Neural crest cell (in vitro differentiated cells): ENCODE measurements around the gene NDUFS7. TPM values are rescaled to one million over a fixed set of nuclear protein-coding genes. Genes with fewer than 3 reads are reported as not detected.

ENCODE experiments used
- DNase-seq: peaks from one replicate; pipeline ENCODE4 v3.0.0; 2021; ENCODE audit warnings: low read depth, mixed read lengths, low spot score
- H3K27ac Mint-ChIP-seq: one replicate; pipeline ENCODE4 v1.8.0; 2021; ENCODE audit warnings: mild to moderate bottlenecking, mixed read lengths; ENCODE audit not compliant: unreplicated experiment
- H3K27me3 Mint-ChIP-seq: 2 replicates; pipeline ENCODE4 v1.8.0; 2021; ENCODE audit warnings: low read depth, mild to moderate bottlenecking, mixed read lengths
- H3K36me3 Mint-ChIP-seq: 2 replicates; pipeline ENCODE4 v1.8.0; 2021; ENCODE audit warnings: low read depth, mild to moderate bottlenecking, mixed read lengths
- H3K4me1 Mint-ChIP-seq: 2 replicates; pipeline ENCODE4 v1.8.0; 2021; ENCODE audit warnings: mixed read lengths
- H3K4me3 Mint-ChIP-seq: one replicate; pipeline ENCODE4 v1.8.0; 2021; ENCODE audit warnings: mild to moderate bottlenecking, mixed read lengths
- H3K9me3 Mint-ChIP-seq: 2 replicates; pipeline ENCODE4 v1.8.0; 2021; ENCODE audit warnings: mixed read lengths
- total RNA-seq: library from RNA; stranded (reverse); gene quantifications from 2 replicates; pipeline ENCODE4 v1.2.1, GENCODE V29; 2021
- TF ChIP-seq, protein P1 (sequence below): fragments of 200-600 bp; sonication (generic); conservative IDR thresholded peaks from 2 replicates; pipeline ENCODE4 v1.5.0; 2021; ENCODE audit warnings: antibody characterized with exemption, mild to moderate bottlenecking

NDUFS7 gene
- total RNA-seq, 1 donor from 2014 or later, result 89.7 TPM

DNA sequence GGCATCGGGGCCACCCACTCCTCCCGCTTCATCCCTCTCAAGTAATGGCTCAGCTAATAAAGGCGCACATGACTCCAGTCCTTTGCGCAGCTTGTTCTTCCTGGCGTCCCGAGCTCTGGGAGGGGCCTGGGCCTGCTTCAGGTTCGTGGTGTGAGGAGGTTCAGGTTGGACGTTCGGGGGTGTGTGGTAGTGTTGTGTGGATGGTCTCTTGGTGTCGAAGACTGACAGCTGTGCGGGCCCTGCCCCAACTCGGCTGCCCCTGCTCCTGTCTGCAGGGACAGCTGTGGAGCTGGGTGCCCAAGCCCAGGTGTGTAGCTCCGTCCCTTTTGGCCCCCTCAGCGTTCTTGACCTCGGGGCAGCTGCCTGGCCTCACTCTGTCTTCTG lies 56.7 kb downstream of the NDUFS7 start:
- H3K27ac Mint-ChIP-seq, result no peak overlapping the region
- peak overlapping the region; percentile 86 for H3K4me3 Mint-ChIP-seq
- TF ChIP-seq, protein P1, sequence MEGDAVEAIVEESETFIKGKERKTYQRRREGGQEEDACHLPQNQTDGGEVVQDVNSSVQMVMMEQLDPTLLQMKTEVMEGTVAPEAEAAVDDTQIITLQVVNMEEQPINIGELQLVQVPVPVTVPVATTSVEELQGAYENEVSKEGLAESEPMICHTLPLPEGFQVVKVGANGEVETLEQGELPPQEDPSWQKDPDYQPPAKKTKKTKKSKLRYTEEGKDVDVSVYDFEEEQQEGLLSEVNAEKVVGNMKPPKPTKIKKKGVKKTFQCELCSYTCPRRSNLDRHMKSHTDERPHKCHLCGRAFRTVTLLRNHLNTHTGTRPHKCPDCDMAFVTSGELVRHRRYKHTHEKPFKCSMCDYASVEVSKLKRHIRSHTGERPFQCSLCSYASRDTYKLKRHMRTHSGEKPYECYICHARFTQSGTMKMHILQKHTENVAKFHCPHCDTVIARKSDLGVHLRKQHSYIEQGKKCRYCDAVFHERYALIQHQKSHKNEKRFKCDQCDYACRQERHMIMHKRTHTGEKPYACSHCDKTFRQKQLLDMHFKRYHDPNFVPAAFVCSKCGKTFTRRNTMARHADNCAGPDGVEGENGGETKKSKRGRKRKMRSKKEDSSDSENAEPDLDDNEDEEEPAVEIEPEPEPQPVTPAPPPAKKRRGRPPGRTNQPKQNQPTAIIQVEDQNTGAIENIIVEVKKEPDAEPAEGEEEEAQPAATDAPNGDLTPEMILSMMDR, result no peak
- H3K9me3 Mint-ChIP-seq, result no peaks in the 10 kb centered on the region
- peaks cover 20% of the 10 kb centered on the region for H3K27me3 Mint-ChIP-seq
- DNase-seq, result no peak
- peaks cover 27% of the 10 kb centered on the region for H3K36me3 Mint-ChIP-seq
- peaks cover 19% of the 10 kb centered on the region for H3K4me1 Mint-ChIP-seq

DNA sequence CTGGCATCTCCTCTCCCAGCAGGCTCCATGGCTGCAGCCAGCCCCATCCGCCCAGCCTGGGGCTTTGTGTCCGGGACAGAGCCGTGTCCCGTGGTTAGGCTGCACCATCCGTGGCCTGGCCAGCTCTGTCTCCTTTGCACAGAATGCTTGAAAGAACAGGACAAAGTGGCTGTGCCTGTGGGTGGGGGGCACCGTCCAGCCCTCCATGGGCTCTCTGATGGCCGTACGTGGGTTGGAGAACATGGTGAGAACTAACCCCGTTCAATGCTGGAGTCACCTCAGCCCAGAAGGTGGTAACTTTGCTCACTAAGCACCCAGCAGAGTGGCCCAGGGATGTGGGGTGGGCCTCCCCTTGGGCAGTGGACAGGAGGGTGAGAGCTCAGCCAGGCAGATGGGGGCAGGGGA lies 57.3 kb downstream of the NDUFS7 start:
- peaks cover 21% of the 10 kb centered on the region for H3K27me3 Mint-ChIP-seq
- H3K4me1 Mint-ChIP-seq, result peaks cover 18% of the 10 kb centered on the region
- DNase-seq, result no peak
- H3K4me3 Mint-ChIP-seq, result peak overlapping the region; percentile 86
- H3K36me3 Mint-ChIP-seq, result peaks cover 26% of the 10 kb centered on the region
- no peak overlapping the region for H3K27ac Mint-ChIP-seq
- TF ChIP-seq, protein P1, result no peak
- no peaks in the 10 kb centered on the region for H3K9me3 Mint-ChIP-seq

DNA sequence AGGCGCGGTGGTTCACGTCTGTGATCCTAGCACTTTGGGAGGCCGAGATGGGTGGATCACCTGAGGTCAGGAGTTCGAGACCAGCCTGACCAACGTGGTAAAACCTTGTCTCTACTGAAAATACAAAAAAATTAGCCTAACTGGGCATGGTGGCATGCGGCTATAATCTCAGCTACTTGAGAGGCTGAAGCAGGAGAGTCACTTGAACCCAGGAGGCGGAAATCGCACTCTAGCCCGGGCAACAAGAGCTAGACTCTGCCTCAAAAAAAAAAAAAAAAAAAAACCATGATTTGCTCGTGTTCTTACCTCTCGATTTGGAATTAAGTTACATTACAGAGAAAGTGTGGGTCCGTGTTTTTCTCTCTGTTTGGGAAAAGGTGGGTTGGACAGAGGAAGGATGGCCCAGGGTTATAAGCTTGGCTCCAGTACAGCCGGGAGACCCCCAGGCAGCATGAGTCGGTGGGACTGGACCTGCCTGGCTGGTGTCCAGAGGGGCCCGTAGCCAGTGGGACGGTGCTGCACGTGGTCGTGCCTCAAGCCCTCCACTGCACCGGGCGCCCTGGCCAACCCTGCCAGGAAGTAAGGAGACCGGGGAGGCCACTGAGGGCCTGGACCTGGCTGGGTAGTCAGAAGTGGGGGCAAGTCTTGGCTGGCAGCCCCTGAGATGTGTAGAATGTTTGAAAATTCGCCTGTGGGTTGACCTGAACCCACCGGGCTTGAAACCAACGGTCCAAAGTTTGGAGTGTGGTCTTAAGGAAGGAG lies 58.2 kb downstream of the NDUFS7 start:
- Mint-ChIP-seq H3K27me3 (peaks cover 24% of the 10 kb centered on the region), H3K4me3 (peak overlapping the region; percentile 86), H3K9me3 (no peaks in the 10 kb centered on the region), H3K36me3 (peaks cover 26% of the 10 kb centered on the region), H3K4me1 (peaks cover 18% of the 10 kb centered on the region), H3K27ac (no peak overlapping the region)
- DNase-seq, result no peak
- TF ChIP-seq, protein P1, result no peak

Other genes with a start within 250 kb of the NDUFS7 start
- 28.0 and 32.5 TPM in 2 replicates for gene SBNO2, start 209.6 kb upstream of the NDUFS7 start, total RNA-seq
- 55.8 and 60.2 TPM in 2 replicates for gene STK11, start 178.1 kb upstream of the NDUFS7 start, total RNA-seq
- gene CBARP, start 145.9 kb upstream of the NDUFS7 start, total RNA-seq, result 26.2 and 27.1 TPM in 2 replicates
- 140 and 141 TPM in 2 replicates for gene ATP5F1D, start 142.2 kb upstream of the NDUFS7 start, total RNA-seq
- 177 and 187 TPM in 2 replicates for gene MIDN, start 135.3 kb upstream of the NDUFS7 start, total RNA-seq
- gene CIRBP, start 114.6 kb upstream of the NDUFS7 start, total RNA-seq, result 414 and 421 TPM in 2 replicates
- 33.3 and 36.6 TPM in 2 replicates for gene FAM174C, start 108.4 kb upstream of the NDUFS7 start, total RNA-seq
- gene EFNA2, start 98.0 kb upstream of the NDUFS7 start, total RNA-seq, result 28.0 and 31.0 TPM in 2 replicates
- gene GAMT, start 17.6 kb downstream of the NDUFS7 start, total RNA-seq, result 42.6 and 45.6 TPM in 2 replicates
- gene DAZAP1, start 23.7 kb downstream of the NDUFS7 start, total RNA-seq, result 146 and 157 TPM in 2 replicates
- 1,578 and 1,580 TPM in 2 replicates for gene RPS15, start 54.5 kb downstream of the NDUFS7 start, total RNA-seq
- gene APC2, start 66.2 kb downstream of the NDUFS7 start, total RNA-seq, result 39.2 and 43.0 TPM in 2 replicates
- gene C19orf25, start 95.3 kb downstream of the NDUFS7 start, total RNA-seq, result 34.5 and 41.5 TPM in 2 replicates
- gene PCSK4, start 106.4 kb downstream of the NDUFS7 start, total RNA-seq, result 10.4 and 11.7 TPM in 2 replicates
- 8.2 and 8.7 TPM in 2 replicates for gene REEP6, start 107.3 kb downstream of the NDUFS7 start, total RNA-seq
- not detected in 2 replicates for gene ADAMTSL5, start 129.1 kb downstream of the NDUFS7 start, total RNA-seq
- not detected in 2 replicates for gene PLK5, start 140.2 kb downstream of the NDUFS7 start, total RNA-seq
- gene MEX3D, start 184.4 kb downstream of the NDUFS7 start, total RNA-seq, result 102 and 103 TPM in 2 replicates
- 157 and 168 TPM in 2 replicates for gene MBD3, start 209.0 kb downstream of the NDUFS7 start, total RNA-seq
- gene UQCR11, start 221.6 kb downstream of the NDUFS7 start, total RNA-seq, result 149 and 165 TPM in 2 replicates